ENCODE results near the gene PLCB4.

The PLCB4 gene

GRCh38 chr20:9413001-9413400, 344.1 kb downstream of the PLCB4 start:
- DNase-seq, result no peak

- no peak for DNase-seq
Observed at GRCh38 chr20:9415426-9415825, 346.5 kb downstream of the PLCB4 start.

- DNase-seq, result no peak
Observed at GRCh38 chr20:9416421-9416820, 347.5 kb downstream of the PLCB4 start.

GRCh38 chr20:9417665-9418064, 348.8 kb downstream of the PLCB4 start:
- DNase-seq, result no peak

- no peak for DNase-seq
Observed at GRCh38 chr20:9422321-9423057, 353.6 kb downstream of the PLCB4 start.

GRCh38 chr20:9424551-9424950, 355.7 kb downstream of the PLCB4 start:
- DNase-seq, result no peak

GRCh38 chr20:9427430-9428291, 358.8 kb downstream of the PLCB4 start:
- DNase-seq, result no peak

GRCh38 chr20:9428292-9428607, 359.4 kb downstream of the PLCB4 start:
- no peak for DNase-seq

- no peak for DNase-seq
Observed at GRCh38 chr20:9439806-9440205, 370.9 kb downstream of the PLCB4 start.

GRCh38 chr20:9440892-9441291, 372.0 kb downstream of the PLCB4 start:
- no peak for DNase-seq

- no peak for DNase-seq
Observed at GRCh38 chr20:9441948-9442347, 373.1 kb downstream of the PLCB4 start.

- DNase-seq, result no peak
Observed at GRCh38 chr20:9442858-9443257, 374.0 kb downstream of the PLCB4 start.

GRCh38 chr20:9444921-9445320, 376.0 kb downstream of the PLCB4 start:
- DNase-seq, result no peak

- no peak for DNase-seq
Observed at GRCh38 chr20:9447182-9447581, 378.3 kb downstream of the PLCB4 start.

GRCh38 chr20:9453201-9453600, 384.3 kb downstream of the PLCB4 start:
- DNase-seq, result no peak

GRCh38 chr20:9454791-9455190, 385.9 kb downstream of the PLCB4 start:
- no peak for DNase-seq

GRCh38 chr20:9457136-9457535, 388.2 kb downstream of the PLCB4 start:
- no peak for DNase-seq

GRCh38 chr20:9458138-9458796, 389.4 kb downstream of the PLCB4 start:
- DNase-seq, result no peak

- no peak for DNase-seq
Observed at GRCh38 chr20:9460518-9460917, 391.6 kb downstream of the PLCB4 start.

GRCh38 chr20:9467995-9468394, 399.1 kb downstream of the PLCB4 start:
- no peak for DNase-seq

GRCh38 chr20:9474835-9475415, 406.0 kb downstream of the PLCB4 start:
- DNase-seq, result no peak

GRCh38 chr20:9475456-9475855, 406.6 kb downstream of the PLCB4 start:
- DNase-seq, result no peak

GRCh38 chr20:9476174-9476573, 407.3 kb downstream of the PLCB4 start:
- DNase-seq, result no peak

GRCh38 chr20:9476637-9477036, 407.8 kb downstream of the PLCB4 start:
- DNase-seq, result no peak

All from activated CD8-positive, alpha-beta memory T cell treated with anti-CD3 and anti-CD28 coated beads for 24 hours (primary cell).